Stimulated activated CD4-positive, alpha-beta T cell treated with anti-CD3 and anti-CD28 coated beads, Interleukin-4, amount 100 ng/mL, for 24 hours (primary cell): ENCODE data around the gene ATE1.

Experiments used
- DNase-seq: peaks from one replicate; pipeline ENCODE4 v3.0.0-alpha.2; 2020

ATE1 gene

DNA sequence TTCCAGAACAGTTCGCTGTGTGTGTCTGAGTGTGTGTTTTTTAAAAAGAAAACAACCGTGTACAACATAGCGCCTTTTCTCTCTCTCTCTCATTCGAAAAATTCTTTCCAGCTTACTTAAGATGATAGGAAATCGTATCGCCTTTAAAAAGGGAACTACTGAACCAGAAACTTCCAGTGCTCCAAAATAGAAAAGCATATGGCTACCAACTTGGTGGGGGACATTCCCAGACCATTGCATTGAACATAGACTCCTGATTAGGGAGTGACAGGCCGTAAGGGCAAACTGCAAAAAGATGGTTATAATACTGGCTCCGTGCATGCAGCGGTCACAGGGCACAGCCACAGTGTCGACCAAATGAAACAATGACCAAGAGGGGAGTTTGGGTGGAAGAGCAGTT lies 235.2 kb downstream of the ATE1 start:
- no peak for DNase-seq

DNA sequence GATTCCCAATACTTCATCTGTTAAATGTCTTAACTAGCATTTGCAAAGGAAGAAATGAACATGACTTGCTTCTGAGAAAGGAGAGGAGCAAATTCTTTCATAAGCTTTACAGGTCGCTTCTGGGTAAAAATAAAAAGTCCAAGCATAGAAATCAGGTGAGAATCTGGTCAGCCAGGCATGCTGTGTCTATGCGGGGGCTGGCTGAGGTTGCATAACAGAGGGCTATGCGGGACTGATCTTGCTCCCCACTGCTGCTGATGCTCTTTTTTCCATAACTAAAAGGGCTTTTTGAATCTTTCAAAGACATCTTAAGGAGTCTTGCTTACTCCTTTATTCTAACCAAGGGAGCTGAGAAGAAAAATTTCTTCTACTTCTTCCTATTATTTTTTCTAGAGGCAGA lies 236.9 kb downstream of the ATE1 start:
- DNase-seq = no peak
